GM18511 (cell line): Measurements from ENCODE around the gene ZNF827.

Source experiments
- ATAC-seq: cut with Tn5 transposase; IDR thresholded peaks from one replicate; pipeline ENCODE4 v1.9.1; 2021; ENCODE audit warnings: mild to moderate bottlenecking, moderate library complexity; ENCODE audit not compliant: unreplicated experiment

ZNF827 gene

DNA sequence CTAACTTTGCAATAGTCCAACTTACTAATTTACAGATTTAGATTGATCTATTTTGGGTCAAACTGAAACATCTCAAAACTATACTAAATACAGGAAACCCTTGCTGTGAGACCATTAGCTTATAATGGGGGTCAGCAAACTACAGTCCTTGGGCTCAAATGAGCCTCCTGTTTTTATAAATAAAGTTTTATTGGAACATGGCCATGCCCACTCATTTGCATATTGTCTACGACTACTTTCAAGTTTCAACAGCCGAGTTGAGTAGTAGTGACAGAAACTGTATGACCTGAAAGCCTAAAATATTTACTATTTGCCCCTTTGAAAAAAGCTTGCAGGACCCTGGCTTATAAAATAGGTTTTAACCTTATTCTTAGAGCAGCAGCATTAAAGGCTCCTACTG, 166.3 kb downstream of the ZNF827 start:
- no peak for ATAC-seq

DNA sequence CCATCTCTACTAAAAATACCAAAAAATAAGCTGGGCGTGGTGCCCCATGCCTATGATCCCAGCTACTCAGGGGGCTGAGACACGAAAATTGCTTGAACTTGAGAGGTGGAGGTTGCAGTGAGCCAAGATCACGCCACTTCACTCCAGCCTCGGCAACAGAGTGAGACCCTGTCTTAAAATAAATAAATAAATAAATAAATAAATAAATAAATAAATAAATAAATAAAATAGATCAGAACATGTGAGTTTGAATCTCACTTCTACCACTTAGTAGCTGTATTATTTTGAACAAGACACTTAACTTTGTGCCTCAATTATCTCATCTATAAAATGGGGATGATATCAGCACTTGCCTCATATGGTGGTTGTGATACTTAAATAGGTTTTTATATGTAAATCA, 168.5 kb downstream of the ZNF827 start:
- ATAC-seq = no peak

DNA sequence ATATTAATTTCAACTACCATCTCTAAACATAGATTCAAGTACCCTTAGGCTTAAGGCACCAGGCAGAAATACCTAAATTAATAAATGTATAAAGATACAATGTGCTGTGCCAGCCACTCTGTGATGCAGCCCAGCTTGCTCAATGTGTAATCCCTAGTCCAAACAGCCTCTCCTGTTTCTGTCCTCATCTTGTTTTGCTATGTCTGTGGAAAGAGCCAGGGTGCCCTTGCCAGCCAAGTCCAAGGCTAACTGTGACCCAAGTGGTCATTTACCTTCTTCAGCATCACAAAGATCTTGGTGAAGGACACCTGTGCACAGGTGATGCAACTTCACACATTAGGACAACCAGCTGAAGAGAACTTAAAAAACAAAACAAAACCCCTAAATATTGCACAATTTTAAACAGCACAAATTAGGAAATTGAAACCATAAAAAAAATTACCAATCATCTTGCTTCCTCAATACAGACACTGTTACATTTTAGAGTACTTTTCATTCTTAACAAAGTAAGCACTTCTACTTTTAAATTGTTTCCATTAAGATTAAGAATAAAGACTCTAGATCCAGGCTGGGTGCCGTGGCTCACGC, 169.1 kb downstream of the ZNF827 start:
- ATAC-seq = no peak

DNA sequence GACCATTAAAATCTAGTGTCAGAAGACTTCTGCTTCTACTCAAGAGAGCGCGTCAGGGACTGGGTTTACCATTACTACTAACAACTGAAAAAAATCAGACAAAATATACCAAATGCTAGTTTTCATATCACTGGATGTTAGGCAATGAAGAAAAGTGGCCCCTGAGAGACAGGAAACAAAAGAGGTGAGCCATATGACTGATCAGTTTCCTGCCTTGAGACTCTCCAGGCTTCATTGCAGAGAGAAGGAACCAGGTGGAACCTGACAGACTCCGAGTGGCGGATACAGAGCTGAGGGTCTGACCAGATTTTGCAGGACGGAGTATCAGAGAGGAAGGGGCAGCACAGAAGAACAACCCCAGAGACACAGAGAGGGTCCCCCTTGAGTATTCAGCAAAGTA, 172.3 kb downstream of the ZNF827 start:
- no peak for ATAC-seq

DNA sequence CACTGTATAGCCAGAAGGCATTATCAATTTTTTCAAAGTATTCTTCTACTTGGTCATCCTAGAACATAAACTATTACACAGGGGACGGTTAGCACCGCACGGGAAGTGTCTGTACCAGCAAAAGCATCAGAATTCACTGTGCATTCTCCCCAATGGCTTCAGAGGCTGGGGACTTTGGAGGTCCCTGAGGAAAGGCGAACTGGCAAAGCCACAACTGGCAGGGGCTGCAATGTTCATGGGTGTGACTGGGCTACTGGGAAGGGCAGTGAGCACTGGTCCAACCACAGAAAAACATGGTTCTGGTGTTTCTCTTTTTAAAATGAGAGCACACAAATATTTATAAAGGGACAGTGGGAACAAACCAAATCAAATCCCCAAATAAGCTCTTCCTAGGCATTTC, 175.2 kb downstream of the ZNF827 start:
- ATAC-seq = no peak

DNA sequence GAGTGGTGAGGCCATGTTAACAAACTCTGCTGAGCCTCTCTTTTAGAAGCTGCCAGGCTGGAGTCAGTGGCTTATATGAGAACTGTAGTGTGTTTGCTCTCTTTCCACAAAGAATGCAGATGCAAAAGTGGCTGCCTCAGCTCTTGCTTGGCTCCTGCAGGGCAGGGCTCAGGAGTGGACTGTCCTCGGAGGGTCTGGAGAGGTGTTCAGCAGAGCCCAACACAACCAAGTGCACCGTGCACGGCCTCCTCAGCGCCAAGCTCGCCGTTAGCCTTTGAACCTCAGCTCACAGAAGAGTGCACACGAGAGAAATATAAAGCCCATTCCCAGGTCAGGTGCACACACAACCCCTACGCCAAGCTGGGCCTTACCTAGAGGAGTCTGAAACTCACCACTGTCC, 175.9 kb downstream of the ZNF827 start:
- no peak for ATAC-seq

DNA sequence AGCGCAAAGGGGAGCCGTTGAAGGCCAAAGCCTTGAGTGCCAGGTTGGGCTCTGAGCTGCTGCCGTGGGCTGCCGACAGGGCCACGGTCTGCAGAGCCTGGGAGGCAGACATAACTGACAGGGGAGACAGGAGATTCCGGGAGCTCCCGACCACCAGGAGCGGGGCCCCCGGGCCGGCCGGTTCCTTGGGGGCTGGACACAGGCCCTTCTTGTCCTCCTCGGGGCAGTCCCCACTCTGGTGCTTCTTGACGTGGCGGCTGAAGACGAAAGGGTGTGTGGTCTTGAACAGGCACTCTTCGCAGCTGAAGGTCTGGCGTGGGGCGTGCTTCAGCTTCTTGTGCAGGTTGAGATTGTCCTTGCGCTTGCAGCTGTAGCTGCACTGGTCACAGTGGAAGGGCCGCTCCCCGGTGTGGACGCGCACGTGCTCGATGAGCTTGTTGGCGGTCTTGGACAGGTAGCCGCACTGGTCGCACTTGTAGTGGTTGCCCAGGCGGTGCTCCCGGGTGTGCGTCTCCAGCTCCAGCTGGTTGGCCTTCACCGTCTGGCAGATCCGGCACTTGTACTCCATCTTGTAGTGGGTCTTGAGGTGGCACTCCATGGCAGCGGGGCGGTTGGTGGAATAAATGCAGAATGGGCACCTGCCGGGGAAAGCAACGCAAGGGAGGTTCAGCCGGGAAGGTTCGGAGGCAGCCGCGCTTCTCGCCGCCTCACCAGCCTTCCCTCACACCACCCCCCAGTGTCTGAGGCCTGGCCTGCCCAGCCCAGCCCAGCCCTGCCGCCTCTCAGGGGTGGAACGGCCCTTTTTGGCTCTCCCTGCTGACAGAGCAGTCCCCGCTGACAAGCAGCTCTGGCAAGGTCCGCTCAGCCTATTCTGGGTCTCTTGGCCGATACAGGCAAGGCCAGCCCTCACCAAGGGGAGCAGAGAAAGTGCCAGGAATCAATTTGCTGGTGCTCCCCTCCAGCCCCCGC, 177.4 kb downstream of the ZNF827 start:
- no peak for ATAC-seq

DNA sequence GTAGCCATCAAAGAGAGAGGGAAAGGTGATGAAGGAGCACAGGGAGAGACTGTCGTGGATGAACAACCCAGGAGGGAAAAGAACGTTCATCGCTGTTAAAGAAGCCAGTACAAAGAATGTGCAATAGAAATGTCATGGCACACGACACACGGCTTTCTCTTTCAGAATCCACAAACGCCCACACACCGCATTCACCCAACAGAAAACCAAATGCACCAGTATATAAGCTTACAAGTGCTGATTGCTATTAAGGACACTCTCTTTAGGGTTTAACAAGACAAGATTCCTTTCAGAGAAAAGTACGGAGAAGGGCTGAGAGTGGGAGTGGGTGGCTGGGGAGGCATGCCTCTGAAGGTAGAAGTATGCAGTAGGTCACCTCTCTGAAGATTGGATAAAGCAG, 178.4 kb downstream of the ZNF827 start:
- no peak for ATAC-seq

DNA sequence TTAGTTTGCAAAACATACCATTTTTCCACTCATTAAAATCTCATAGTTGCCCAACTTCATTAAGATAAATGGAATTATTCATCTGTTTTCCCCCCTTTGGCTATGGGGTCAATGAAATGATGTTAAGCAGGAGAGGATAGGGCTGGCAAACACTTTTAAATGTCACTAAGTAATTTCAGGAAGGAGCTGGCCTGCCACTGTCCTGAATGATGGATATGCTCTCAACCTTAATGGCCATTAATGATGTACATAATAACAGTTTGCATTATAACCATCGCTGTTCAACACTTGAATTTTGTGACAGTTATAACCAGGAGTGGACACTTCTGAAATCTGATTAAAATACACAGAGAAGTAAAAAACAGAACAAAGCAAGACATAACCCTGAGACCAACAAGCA, 181.4 kb downstream of the ZNF827 start:
- ATAC-seq = no peak

DNA sequence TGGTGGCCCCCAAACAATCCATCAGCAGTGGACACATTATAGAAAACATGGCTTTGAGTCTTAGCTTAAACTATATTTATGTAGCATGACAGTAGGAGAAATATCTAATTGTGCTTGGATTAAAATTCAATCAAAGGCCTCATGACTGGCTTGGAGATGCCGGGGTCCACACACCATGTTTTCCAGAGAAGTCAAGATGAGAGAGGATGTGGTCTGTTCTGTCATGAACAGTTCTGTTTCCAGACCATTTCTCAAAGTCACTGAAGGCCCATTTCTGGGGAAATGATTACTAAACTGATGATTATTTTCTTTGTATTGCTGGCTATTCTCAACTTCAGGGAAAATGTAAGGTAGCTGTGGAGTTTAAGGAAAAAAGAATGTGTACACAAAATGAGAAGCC, 182.4 kb downstream of the ZNF827 start:
- no peak for ATAC-seq

DNA sequence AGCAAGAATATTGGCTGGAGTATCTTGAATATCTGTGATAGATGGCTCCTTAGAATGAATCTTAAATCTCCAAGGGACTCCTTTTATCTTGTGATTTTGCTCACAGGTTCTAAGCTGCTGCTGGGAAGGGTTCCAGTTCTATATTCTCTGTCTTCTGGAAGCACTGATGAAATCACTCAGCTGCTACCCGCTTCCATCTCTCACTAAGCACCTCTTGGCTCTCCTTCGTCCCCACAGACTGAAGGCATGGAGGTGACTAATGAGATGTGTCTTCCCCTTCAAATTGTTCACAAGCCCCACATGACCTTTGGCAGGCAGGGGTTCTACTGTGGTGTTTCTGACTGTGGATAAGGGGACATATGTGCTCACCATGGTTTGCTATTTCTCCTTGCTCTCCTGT, 182.8 kb downstream of the ZNF827 start:
- ATAC-seq = no peak

DNA sequence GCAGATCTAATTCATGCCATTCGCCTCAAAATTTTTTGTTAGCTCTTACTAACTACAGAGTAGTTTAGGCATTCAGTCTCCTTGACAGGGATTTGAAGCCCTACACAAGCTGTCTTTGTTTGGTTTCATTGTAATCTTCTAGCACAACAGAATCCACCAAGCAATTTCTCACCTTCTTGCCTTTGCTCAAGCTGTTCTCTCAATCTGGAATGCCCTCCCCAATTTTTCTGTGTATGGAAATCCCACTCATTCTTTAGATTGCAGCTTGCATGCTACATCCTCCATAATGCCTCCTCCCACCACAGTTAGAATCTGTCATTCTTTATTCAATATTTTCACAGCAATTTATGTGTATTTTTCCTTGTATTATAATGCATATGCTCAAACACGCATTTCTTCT, 195.0 kb downstream of the ZNF827 start:
- no peak for ATAC-seq

DNA sequence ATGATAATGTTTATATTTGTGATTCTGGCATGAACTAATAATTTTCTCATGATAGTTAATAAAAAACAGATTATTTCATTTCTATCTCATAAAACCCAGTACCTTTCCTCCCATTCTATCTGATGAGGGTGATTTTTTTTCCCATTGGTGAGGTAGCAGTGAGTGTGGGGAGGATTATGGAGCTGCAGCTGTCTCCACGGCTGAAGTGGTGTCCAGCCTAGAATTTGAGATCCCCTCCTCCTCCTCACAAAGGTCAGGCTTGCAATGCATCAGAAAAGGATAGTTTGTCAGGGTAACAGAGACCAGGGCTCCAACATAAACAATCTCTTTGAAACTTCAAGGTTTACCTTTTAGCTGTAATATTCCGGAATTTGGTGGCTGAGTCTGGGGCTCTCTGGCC, 197.8 kb downstream of the ZNF827 start:
- ATAC-seq = no peak

DNA sequence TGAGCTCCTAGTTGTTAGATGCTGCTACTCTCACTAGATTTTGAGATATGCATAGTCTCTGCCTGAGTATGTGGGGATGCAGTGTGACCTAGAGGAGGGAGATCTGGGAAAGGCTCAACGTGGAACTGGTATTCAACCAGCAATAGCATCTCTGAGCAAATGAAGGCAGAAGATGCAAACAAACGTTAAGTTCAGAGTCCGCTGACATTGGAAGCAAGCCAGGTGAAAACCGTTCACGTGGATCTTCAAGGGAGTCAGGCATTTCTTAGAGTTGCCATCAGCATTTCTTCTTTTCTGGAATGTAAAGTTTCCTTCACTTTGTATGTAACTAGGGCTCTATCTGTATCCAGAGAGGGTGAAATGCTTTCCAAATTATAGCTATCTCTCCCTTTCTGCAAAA, 198.8 kb downstream of the ZNF827 start:
- ATAC-seq = no peak

DNA sequence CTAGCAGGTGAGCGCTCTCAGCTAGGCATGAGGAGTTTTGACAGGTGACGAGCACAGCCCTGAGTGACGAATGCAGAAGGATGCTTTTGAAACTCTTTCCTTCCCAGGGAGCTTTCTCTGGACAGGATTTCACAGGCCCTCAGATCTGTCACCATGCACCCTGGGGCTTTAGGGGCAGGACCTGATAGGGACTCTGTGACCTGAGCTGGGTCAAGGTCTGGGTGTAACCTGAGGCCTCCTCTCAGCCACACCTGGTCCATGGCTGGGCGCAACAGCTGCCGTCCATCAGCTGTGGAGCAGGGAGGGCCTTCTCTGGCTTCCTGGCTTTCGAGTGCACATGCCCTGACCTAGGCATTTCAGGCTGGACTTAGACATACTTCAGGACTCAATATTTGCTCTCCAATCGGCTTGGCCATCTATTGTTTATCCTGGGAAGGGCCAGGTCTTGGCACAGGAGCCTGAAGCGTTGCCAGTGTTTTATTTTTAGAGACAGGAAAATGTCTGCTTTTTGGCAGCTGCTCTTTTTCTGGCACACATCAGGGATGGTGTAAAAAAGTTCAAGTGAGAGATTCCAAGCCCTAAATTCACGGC, 202.3 kb downstream of the ZNF827 start:
- ATAC-seq = no peak

DNA sequence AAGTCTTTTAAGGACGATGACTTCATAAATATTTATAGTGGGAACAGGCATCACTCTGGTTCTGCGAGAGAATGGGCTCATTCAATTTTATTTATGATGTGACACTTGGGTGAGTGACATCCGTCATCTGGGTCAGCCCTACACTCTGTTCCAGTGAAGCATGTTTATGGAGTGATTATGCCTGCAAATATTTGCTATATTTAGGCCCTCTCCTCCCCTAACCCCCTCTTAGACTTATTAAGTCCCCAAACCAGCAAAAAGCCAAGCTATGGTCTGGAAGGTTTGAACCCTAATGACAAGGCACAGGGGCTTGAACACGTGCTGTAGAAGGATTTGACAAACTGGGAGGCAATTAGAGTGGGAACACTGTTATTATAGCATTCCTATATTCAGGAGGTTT, 202.8 kb downstream of the ZNF827 start:
- no peak for ATAC-seq

DNA sequence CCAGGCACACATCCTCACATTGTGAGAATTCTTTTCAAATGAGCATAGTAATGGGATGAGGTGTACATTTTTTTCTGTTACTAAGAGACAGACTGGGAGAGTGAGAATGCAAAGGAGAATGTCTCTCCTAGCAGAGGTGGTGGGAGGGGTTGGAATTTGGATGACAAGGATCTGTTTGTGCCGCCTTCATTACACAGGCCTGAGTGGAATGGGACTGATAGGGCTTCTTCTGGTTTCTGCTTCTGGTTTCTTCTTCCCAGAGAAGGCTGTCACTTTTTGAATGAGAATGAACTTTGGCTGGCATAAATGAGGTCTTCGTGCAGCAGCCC, 203.3 kb downstream of the ZNF827 start:
- no peak for ATAC-seq

DNA sequence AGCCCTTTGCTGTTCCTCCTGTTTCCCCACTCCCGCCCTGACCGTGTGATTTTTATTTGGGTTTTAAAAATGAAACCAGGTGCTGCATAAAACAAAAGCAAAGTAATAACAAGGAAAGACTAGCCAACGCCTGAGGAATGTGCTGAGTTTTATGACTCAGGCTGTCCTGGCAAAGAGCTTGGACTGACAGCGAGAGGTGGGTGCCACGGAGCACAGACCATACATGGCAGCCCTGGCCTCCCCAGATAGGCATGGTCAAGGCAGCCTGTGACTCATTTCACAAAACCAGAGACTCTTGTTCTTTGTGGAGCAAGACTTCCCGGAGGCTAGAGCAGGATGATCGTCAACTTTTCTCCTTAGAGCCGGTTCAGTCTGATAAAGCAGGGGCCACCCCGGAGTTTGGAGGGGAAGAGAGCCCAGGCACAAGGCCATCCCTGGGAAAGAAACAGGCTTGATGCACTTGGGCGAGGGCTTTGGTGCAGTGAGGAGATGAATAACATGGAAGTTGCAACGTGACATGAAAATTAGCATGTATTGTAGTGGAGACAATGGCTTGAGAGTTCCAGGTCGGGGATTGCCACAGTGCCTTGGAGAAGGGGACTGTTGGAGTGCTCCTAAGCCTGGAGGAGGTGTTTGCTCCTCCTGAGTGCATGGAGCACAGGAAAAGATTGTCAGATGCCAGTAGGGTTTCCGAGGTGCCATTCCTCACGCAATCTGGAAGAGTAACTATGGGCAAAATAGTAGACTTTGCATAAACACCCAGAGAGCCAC, 203.9 kb downstream of the ZNF827 start:
- ATAC-seq = no peak

DNA sequence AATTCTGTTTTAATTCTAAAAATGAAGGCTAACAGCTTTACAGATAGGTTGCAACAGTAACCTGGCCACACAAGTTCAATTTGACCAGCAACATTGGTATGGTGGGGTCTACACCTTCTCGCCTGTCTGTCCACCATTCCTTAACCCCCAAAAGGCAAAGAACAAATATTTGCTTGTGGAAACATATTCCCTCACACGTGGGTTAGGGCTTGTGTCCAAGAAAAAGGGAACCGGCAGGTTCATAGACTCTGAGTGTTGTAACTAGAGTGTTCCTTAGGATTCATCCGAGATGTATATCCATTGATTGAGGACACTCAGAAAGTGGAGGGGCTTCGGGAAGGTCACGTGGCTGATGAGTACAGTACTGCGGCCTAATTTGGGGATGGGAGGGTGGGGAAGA, 204.6 kb downstream of the ZNF827 start:
- no peak for ATAC-seq

DNA sequence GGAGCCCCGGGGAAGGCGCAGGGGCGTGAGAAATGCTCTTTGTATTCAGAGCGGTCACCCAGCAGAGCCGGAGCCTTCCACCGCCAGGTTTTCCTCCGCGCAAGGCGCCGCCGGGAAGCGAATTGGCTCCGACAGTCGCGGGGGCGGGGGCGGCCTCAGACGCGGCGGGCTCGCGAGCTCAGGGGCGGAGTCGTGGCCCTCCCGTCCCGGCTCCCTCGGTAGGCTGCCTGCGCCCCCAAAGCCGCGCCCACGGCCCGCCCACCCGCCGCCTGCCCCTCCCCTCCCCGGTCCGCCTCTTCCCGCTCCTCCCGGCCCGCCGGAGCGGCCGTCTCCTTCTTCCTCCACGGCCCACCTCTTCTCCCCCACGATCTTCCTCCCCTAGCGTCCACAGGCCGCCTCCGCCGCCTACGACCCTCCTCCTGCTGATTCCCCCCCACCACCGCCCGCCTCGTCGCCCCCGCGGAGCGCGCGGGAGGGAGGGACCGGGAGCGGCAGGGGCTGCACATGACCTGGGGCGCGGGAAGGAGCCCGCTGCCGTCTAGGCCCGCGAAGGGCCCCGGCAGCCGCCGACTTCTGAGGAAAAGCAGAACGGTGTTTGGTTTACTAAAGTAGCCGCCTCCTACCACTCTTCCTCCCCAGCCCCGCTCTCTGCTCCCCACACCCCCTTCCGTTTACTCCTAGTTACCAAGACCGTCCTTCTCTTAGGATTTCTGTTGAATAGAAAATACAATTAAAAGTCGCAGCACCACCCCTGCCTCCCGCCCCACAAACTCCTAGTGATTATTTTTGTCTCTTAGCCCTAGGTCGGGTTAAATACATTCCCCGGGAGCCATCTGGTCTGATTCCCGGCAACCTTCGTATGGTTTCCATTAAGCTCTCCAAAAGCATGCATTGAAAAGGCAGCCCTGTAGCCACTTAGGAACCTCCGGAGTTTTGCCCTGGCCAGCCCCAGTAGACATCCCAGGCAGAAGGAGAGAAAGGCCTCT, 205.4 kb downstream of the ZNF827 start:
- ATAC-seq = peak; percentile 95
